Brain pericyte (primary cell): ENCODE results near the gene ASPG.

Experiments
- DNase-seq: peaks from one replicate; pipeline ENCODE4 v3.0.0-alpha.2; 2012; ENCODE audit warnings: low read depth, low spot score

Gene ASPG

GRCh38 chr14:104085032-104085888 lies at the start of gene ASPG:
TSS of gene ASPG (plus strand) at chr14:104085700. CDS start at chr14:104085771, 71 bp downstream.
- no peak for DNase-seq

GRCh38 chr14:104036212-104036611 lies 49.3 kb upstream of the ASPG start:
- DNase-seq, result no peak

GRCh38 chr14:104037074-104037473 lies 48.4 kb upstream of the ASPG start:
- DNase-seq, result no peak

- no peak for DNase-seq
Observed at GRCh38 chr14:104037903-104038302, 47.6 kb upstream of the ASPG start.

- no peak for DNase-seq
Observed at GRCh38 chr14:104039214-104039613, 46.3 kb upstream of the ASPG start.

- no peak for DNase-seq
Observed at GRCh38 chr14:104040539-104040938, 45.0 kb upstream of the ASPG start.

- no peak for DNase-seq
Observed at GRCh38 chr14:104041430-104042104, 43.9 kb upstream of the ASPG start.

GRCh38 chr14:104044016-104044415 lies 41.5 kb upstream of the ASPG start:
- DNase-seq, result no peak

- DNase-seq, result no peak
Observed at GRCh38 chr14:104047761-104048160, 37.7 kb upstream of the ASPG start.

- no peak for DNase-seq
Observed at GRCh38 chr14:104048758-104049507, 36.6 kb upstream of the ASPG start.

- no peak for DNase-seq
Observed at GRCh38 chr14:104049576-104050240, 35.8 kb upstream of the ASPG start.

- DNase-seq, result no peak
Observed at GRCh38 chr14:104051092-104051813, 34.2 kb upstream of the ASPG start.

- no peak for DNase-seq
Observed at GRCh38 chr14:104054222-104054905, 31.1 kb upstream of the ASPG start.

- DNase-seq, result no peak
Observed at GRCh38 chr14:104062281-104062680, 23.2 kb upstream of the ASPG start.

GRCh38 chr14:104064003-104064402 lies 21.5 kb upstream of the ASPG start:
- no peak for DNase-seq

GRCh38 chr14:104066279-104066678 lies 19.2 kb upstream of the ASPG start:
- DNase-seq, result no peak

GRCh38 chr14:104066719-104067295 lies 18.7 kb upstream of the ASPG start:
- no peak for DNase-seq

- DNase-seq, result no peak
Observed at GRCh38 chr14:104069541-104069940, 16.0 kb upstream of the ASPG start.

GRCh38 chr14:104072586-104072985 lies 12.9 kb upstream of the ASPG start:
- DNase-seq, result no peak

GRCh38 chr14:104073764-104074163 lies 11.7 kb upstream of the ASPG start:
- DNase-seq, result no peak
